CD14-positive monocyte (primary cell): Measurements from ENCODE around the gene LINS1. TPM values are rescaled to one million over a fixed set of nuclear protein-coding genes. Genes with fewer than 3 reads are reported as not detected.
"Not testable (repeated sequence)": the region's sequence is repeated elsewhere in the genome, so short reads cannot be mapped to it uniquely, and the experiment has no call there.

Source experiments
- DNase-seq, 3 donors: peaks; one replicate each; pipeline ENCODE4 v3.0.0-alpha.2; 2011 to 2022
- H2AFZ ChIP-seq: 2 replicates; pipeline ENCODE4 v1.6.0; 2012; ENCODE audit warnings: mild to moderate bottlenecking, low read depth, low read length, inconsistent platforms; ENCODE audit not compliant: insufficient read depth, poor library complexity, severe bottlenecking
- H3K27ac ChIP-seq, 2 donors: 1 replicate in 1 of 2; 2 replicates in 1 of 2; pipeline ENCODE4 v1.5.1; 2012 to 2013; ENCODE audit warnings: low read length in 2 of 2, control low read depth in 1 of 2, inconsistent platforms in 1 of 2, low read depth in 1 of 2, mild to moderate bottlenecking in 1 of 2
- H3K27me3 ChIP-seq, 2 donors: one replicate each; pipeline versions ENCODE4 v1.6.0 to v1.6.1; 2011 to 2013; ENCODE audit warnings: low read length in 2 of 2; ENCODE audit not compliant: control insufficient read depth in 2 of 2, insufficient read depth in 2 of 2
- H3K36me3 ChIP-seq, 2 donors: replicated peaks in 1 of 2; 1 replicate in 1 of 2; 2 replicates in 1 of 2; pipeline versions ENCODE4 v1.5.1 to v1.6.1; 2012 to 2013; ENCODE audit warnings: low read length in 2 of 2, control low read depth in 1 of 2, inconsistent platforms in 1 of 2, mild to moderate bottlenecking in 1 of 2; ENCODE audit not compliant: insufficient read depth in 2 of 2, control insufficient read depth in 1 of 2
- H3K4me1 ChIP-seq, 2 donors: 1 replicate in 1 of 2; 2 replicates in 1 of 2; pipeline versions ENCODE4 v1.5.1 to v1.6.1; 2012 to 2013; ENCODE audit warnings: low read length in 2 of 2, control low read depth in 1 of 2, inconsistent platforms in 1 of 2, mild to moderate bottlenecking in 1 of 2, moderate library complexity in 1 of 2; ENCODE audit not compliant: insufficient read depth in 2 of 2, control insufficient read depth in 1 of 2
- H3K4me2 ChIP-seq: replicated peaks from 2 replicates; pipeline ENCODE3; 2012; ENCODE audit warnings: low read length, moderate library complexity, mild to moderate bottlenecking; ENCODE audit not compliant: poor library complexity, severe bottlenecking; ENCODE audit errors: extremely low read depth
- H3K4me3 ChIP-seq, 3 experiments: fragments of 200-600 bp in 1 of 3; sonication (generic) in 1 of 3; replicated peaks in 1 of 3; 1 replicate in 2 of 3; 2 replicates in 1 of 3; pipeline ENCODE4 v1.5.1; 2011 to 2013; ENCODE audit warnings: low read length in 3 of 3, mild to moderate bottlenecking in 3 of 3, control low read depth in 2 of 3, low read depth in 2 of 3, inconsistent platforms in 1 of 3, moderate library complexity in 1 of 3
- H3K79me2 ChIP-seq: 2 replicates; pipeline ENCODE4 v1.6.0; 2012; ENCODE audit warnings: mild to moderate bottlenecking, control low read depth, inconsistent platforms, low read length, moderate library complexity; ENCODE audit not compliant: insufficient read depth
- H3K9ac ChIP-seq: 2 replicates; pipeline ENCODE4 v1.6.0; 2017; ENCODE audit warnings: low read length, mild to moderate bottlenecking; ENCODE audit not compliant: insufficient read depth, poor library complexity, severe bottlenecking
- H3K9me3 ChIP-seq, 2 donors: replicated peaks in 1 of 2; 1 replicate in 1 of 2; 2 replicates in 1 of 2; pipeline versions ENCODE4 v1.5.1 to v1.6.1; 2012 to 2013; ENCODE audit warnings: low read length in 2 of 2, control low read depth in 1 of 2; ENCODE audit not compliant: control insufficient read depth in 1 of 2, insufficient read depth in 1 of 2
- H4K20me1 ChIP-seq: 2 replicates; pipeline ENCODE4 v1.6.0; 2012; ENCODE audit warnings: mild to moderate bottlenecking, low read length, control low read depth, moderate library complexity; ENCODE audit not compliant: insufficient read depth
- H3K27ac Mint-ChIP-seq, 7 donors: one replicate each; pipeline ENCODE4 v1.8.0; 2020; ENCODE audit warnings: mild to moderate bottlenecking in 7 of 7, mixed read lengths in 7 of 7, moderate library complexity in 6 of 7, inconsistent platforms in 2 of 7
- H3K27me3 Mint-ChIP-seq, 3 donors: one replicate each; pipeline ENCODE4 v1.8.0; 2021 to 2022; ENCODE audit warnings: low read depth in 3 of 3, mild to moderate bottlenecking in 3 of 3, mixed read lengths in 3 of 3, moderate library complexity in 3 of 3, inconsistent platforms in 1 of 3
- H3K36me3 Mint-ChIP-seq, 2 donors: one replicate each; pipeline ENCODE4 v1.8.0; 2020; ENCODE audit warnings: mixed read lengths in 2 of 2, inconsistent platforms in 1 of 2, mild to moderate bottlenecking in 1 of 2
- H3K4me1 Mint-ChIP-seq: one replicate; pipeline ENCODE4 v1.8.0; 2020; ENCODE audit warnings: mild to moderate bottlenecking, mixed read lengths
- H3K4me3 Mint-ChIP-seq, 2 donors: one replicate each; pipeline ENCODE4 v1.8.0; 2020; ENCODE audit warnings: mild to moderate bottlenecking in 2 of 2, mixed read lengths in 2 of 2, moderate library complexity in 1 of 2
- H3K9me3 Mint-ChIP-seq, 7 donors: one replicate each; pipeline ENCODE4 v1.8.0; 2020 to 2022; ENCODE audit warnings: mixed read lengths in 7 of 7, mild to moderate bottlenecking in 6 of 7, moderate library complexity in 6 of 7, inconsistent platforms in 2 of 7
- WGBS: methylation state at CpG from one replicate; pipeline ENCODE4 v1.1.5; 2013; ENCODE audit warnings: missing lambda C conversion rate; ENCODE audit not compliant: insufficient coverage; 5-methylcytosine and 5-hydroxymethylcytosine counted together
- intact Hi-C, 2 donors: fragments of 100-400 bp; cut with micrococcal nuclease; formaldehyde crosslinking; loops; one replicate each; pipeline versions ENCODE4 v1.15.0 to v1.15.1; 2023
- polyA plus RNA-seq, 3 donors: library from polyadenylated mRNA; depleted of rRNA in 1 of 3; unstranded in 2 of 3; stranded (reverse) in 1 of 3; fragments of 300-500 nt in 2 of 3; fragments of >200 nt in 1 of 3; fragmentation: Illumina TruSeq in 2 of 3; gene quantifications; 1 replicate in 2 of 3; 2 replicates in 1 of 3; pipeline ENCODE4 v1.2.3, GENCODE V29; 2012 to 2021
- TF ChIP-seq, protein P1 (sequence below): fragments of 200-600 bp; IDR thresholded peaks from one replicate; pipeline ENCODE4 v1.8.0; 2022; ENCODE audit warnings: antibody characterized with exemption, mild to moderate bottlenecking

Gene LINS1
- polyA plus RNA-seq, 3 donors, result 4.2 to 8.8 (median 7.6) TPM

DNA sequence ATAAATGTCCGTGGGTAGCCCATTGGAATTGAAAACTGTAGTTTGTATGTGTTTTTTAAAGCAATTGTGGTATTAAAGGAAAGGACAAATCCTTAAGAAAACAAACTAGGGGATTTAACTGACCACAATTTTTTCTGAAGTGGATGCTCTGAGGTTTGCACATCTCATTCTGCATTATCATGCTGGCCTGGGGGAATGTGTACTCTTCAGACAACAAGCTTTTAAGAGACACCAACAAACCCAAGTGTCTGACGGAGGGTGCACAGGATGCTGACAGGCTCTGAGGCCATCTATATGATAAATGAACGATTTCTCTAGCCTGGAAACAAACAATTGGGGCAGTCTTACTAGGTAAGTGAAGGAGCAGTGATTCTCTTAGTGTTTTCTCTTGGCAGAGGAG lies 9.1 kb downstream of the LINS1 start:
- Histone ChIP-seq H3K9me3 (peaks cover 6 to 28% of the 10 kb centered on the region in 2 donors), H3K4me1 (peaks cover 7% of the 10 kb centered on the region in 2 donors), H3K27me3 (no peaks in the 10 kb centered on the region), H4K20me1 (peaks cover 33% of the 10 kb centered on the region), H3K9ac (no peak overlapping the region), H2AFZ (no peak overlapping the region), H3K79me2 (peaks cover 87% of the 10 kb centered on the region), H3K4me2 (no peak overlapping the region), H3K4me3 (no peak overlapping the region), H3K27ac (no peak overlapping the region), H3K36me3 (peaks cover 0 to 17% of the 10 kb centered on the region in 2 donors)
- H3K27ac Mint-ChIP-seq, result peak overlapping the region in 1 of 7 donors; percentile 52
- H3K4me3 Mint-ChIP-seq, result no peak overlapping the region
- intact Hi-C loops, result no loop called here
- H3K4me1 Mint-ChIP-seq, result peaks cover 12% of the 10 kb centered on the region
- peaks cover 14 to 26% of the 10 kb centered on the region in 2 donors for H3K36me3 Mint-ChIP-seq
- DNase-seq, result no peak
- 100% methylated on average over 2 of the region's 3 CpGs for WGBS
- H3K9me3 Mint-ChIP-seq, result peaks cover 7 to 27% (median 17%) of the 10 kb centered on the region in 7 donors
- H3K27me3 Mint-ChIP-seq, result no peaks in the 10 kb centered on the region
- TF ChIP-seq, protein P1, sequence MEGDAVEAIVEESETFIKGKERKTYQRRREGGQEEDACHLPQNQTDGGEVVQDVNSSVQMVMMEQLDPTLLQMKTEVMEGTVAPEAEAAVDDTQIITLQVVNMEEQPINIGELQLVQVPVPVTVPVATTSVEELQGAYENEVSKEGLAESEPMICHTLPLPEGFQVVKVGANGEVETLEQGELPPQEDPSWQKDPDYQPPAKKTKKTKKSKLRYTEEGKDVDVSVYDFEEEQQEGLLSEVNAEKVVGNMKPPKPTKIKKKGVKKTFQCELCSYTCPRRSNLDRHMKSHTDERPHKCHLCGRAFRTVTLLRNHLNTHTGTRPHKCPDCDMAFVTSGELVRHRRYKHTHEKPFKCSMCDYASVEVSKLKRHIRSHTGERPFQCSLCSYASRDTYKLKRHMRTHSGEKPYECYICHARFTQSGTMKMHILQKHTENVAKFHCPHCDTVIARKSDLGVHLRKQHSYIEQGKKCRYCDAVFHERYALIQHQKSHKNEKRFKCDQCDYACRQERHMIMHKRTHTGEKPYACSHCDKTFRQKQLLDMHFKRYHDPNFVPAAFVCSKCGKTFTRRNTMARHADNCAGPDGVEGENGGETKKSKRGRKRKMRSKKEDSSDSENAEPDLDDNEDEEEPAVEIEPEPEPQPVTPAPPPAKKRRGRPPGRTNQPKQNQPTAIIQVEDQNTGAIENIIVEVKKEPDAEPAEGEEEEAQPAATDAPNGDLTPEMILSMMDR, result no peak

DNA sequence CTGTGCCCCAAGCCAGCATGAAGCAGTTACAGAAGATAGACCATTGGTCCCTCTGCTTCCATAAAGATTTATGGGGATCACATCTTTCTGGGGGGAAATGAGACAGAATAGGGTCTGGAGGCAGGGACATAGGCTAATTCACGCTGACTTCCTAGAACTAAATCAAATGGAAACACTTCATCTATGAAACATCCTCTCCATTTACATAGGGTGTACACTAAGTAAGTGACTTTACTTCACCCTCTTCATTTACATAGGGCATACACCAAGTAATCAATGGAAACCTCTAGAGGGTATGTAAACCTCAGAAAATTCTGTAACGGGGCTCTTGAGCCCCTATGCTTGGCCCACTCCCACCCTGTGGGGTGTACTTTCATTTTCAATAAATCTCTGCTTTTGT lies 10.1 kb downstream of the LINS1 start:
- H3K9ac ChIP-seq, result no peak overlapping the region
- Mint-ChIP-seq H3K4me3 (no peak overlapping the region), H3K9me3 (peaks cover 10 to 34% (median 21%) of the 10 kb centered on the region in 7 donors), H3K4me1 (peaks cover 7% of the 10 kb centered on the region), H3K27me3 (no peaks in the 10 kb centered on the region), H3K27ac (peak overlapping the region in 1 of 7 donors; percentile 1), H3K36me3 (peaks cover 11 to 26% of the 10 kb centered on the region in 2 donors)
- TF ChIP-seq, protein P1, result no peak
- peaks cover 0 to 17% of the 10 kb centered on the region in 2 donors for H3K36me3 ChIP-seq
- peaks cover 86% of the 10 kb centered on the region for H3K79me2 ChIP-seq
- no peak overlapping the region for H3K4me3 ChIP-seq
- H3K4me2 ChIP-seq, result no peak overlapping the region
- intact Hi-C loops, result no loop called here
- no peak overlapping the region for H2AFZ ChIP-seq
- H3K27me3 ChIP-seq, result no peaks in the 10 kb centered on the region
- no peak for DNase-seq
- H3K4me1 ChIP-seq, result peaks cover 2% of the 10 kb centered on the region in 2 donors
- no CpG with 5 or more reads among the region's 2 CpGs for WGBS
- no peak overlapping the region for H3K27ac ChIP-seq
- H4K20me1 ChIP-seq, result peaks cover 24% of the 10 kb centered on the region
- H3K9me3 ChIP-seq, result peaks cover 9 to 32% of the 10 kb centered on the region in 2 donors

DNA sequence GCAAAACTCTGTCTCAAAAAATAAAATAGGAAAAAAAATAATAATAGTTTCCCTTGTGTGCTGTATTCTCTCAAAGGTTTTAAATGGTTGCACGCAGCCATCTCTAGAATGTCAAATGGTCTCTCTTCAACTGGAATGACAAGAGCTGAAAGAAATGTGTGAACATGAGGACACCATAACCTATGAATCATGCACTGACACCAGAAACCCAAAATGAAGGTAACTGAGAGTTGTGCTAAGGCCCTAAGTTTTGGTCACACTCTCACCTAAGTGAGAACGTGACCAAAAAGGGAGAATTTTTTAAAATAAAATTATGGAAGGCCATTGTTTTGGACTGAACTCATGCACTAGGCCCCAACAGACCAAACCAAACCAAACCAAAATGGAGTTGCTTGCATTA lies 10.8 kb downstream of the LINS1 start:
- H3K4me3 Mint-ChIP-seq, DNase-seq, H3K9ac ChIP-seq, H3K4me2 ChIP-seq, H3K4me1 ChIP-seq, intact Hi-C loops, H3K4me1 Mint-ChIP-seq, H3K4me3 ChIP-seq, H3K27me3 Mint-ChIP-seq, H3K27ac Mint-ChIP-seq, H2AFZ ChIP-seq, H3K27me3 ChIP-seq, H3K27ac ChIP-seq: not testable (repeated sequence)
- H3K36me3 Mint-ChIP-seq, result peaks cover 13 to 26% of the 10 kb centered on the region in 2 donors
- H3K9me3 Mint-ChIP-seq, result peaks cover 10 to 34% (median 23%) of the 10 kb centered on the region in 7 donors
- Histone ChIP-seq H3K36me3 (peaks cover 0 to 17% of the 10 kb centered on the region in 2 donors), H3K9me3 (peaks cover 9 to 32% of the 10 kb centered on the region in 2 donors), H4K20me1 (peaks cover 22% of the 10 kb centered on the region), H3K79me2 (peaks cover 81% of the 10 kb centered on the region)
- no CpG with 5 or more reads among the region's 2 CpGs for WGBS
